Activated T-helper 17 cell treated with anti-CD3 and anti-CD28 coated beads, Interleukin-2, amount 50 U/mL, for 72 hours (primary cell): ENCODE measurements around the gene COMMD4. TPM values are rescaled to one million over a fixed set of nuclear protein-coding genes. Genes with fewer than 3 reads are reported as not detected.
"Not testable (repeated sequence)": the region's sequence is repeated elsewhere in the genome, so short reads cannot be mapped to it uniquely, and the experiment has no call there.

Source experiments
- ATAC-seq: fragments of 150-1000 bp; cut with Tn5 transposase; replicated peaks from 2 replicates; pipeline ENCODE4 v1.10.0; 2021; ENCODE audit warnings: mild to moderate bottlenecking, moderate library complexity
- H3K27ac Mint-ChIP-seq: one replicate; pipeline ENCODE4 v1.8.0; 2022; ENCODE audit warnings: mixed read lengths
- H3K27me3 Mint-ChIP-seq: one replicate; pipeline ENCODE4 v1.8.0; 2022; ENCODE audit warnings: mixed read lengths
- H3K36me3 Mint-ChIP-seq: one replicate; pipeline ENCODE4 v1.8.0; 2022; ENCODE audit warnings: low read depth, mild to moderate bottlenecking, mixed read lengths
- H3K4me1 Mint-ChIP-seq: one replicate; pipeline ENCODE4 v1.8.0; 2022; ENCODE audit warnings: mixed read lengths
- H3K4me3 Mint-ChIP-seq: one replicate; pipeline ENCODE4 v1.8.0; 2022; ENCODE audit warnings: mild to moderate bottlenecking, mixed read lengths
- H3K9me3 Mint-ChIP-seq: one replicate; pipeline ENCODE4 v1.8.0; 2022; ENCODE audit warnings: mixed read lengths
- total RNA-seq, 2 donors: library from RNA; stranded (reverse); gene quantifications; one replicate each; pipeline ENCODE4 v1.2.3, GENCODE V29; 2022

The COMMD4 gene
- total RNA-seq, 2 donors from 2014 or later: 69.9 to 78.9 TPM

GRCh38 chr15:75346796-75347221 is 10.9 kb downstream of the COMMD4 start, which contains the start of gene NEIL1:
TSS of gene NEIL1 (plus strand) at chr15:75347039. CDS start at chr15:75348906, 1,867 bp downstream.
- H3K36me3 Mint-ChIP-seq: peaks cover 12% of the 10 kb centered on the region
- H3K27me3 Mint-ChIP-seq: no peaks in the 10 kb centered on the region
- H3K4me3 Mint-ChIP-seq: peak within 1 kb of the TSS; percentile 90
- H3K4me1 Mint-ChIP-seq: peaks cover 21% of the 10 kb centered on the region
- peak within 1 kb of the TSS; percentile 87 for H3K27ac Mint-ChIP-seq
- ATAC-seq: no peak
- H3K9me3 Mint-ChIP-seq: peaks cover 7% of the 10 kb centered on the region

- peak overlapping the region; percentile 87 for H3K27ac Mint-ChIP-seq
These were observed 11.6 kb downstream of the COMMD4 start for GRCh38 chr15:75347222-75348033.

DNA sequence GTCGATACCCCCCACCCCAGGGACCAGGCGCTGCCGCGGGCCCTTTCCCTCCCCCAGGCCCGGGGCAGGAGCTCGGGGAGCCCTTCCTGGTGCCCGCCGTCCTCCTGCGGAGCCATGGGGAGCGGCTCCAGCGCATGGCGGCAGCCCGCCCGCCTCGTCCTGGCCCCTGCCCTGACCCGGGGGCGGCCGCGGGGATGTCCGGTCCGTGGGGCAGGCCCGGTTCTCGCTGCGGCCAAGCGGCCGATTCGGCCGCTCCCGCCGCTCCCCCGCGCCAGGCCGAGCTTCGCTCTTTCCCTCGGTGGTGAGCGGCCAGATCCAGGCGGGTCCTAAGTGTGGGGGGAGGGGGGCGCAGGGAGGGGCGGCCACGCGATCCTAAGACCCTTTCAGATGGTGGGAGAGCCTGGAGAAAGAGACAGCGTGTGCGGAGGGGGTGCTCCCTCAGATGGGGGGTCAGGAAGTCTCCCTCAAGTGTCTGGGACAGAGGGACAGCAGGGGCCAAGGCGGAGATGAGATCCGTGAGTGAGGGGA is 12.2 kb downstream of the COMMD4 start:
- Mint-ChIP-seq H3K4me3 (peak overlapping the region; percentile 90), H3K4me1 (peaks cover 21% of the 10 kb centered on the region), H3K36me3 (peaks cover 12% of the 10 kb centered on the region), H3K27me3 (no peaks in the 10 kb centered on the region), H3K9me3 (peaks cover 7% of the 10 kb centered on the region), H3K27ac (no peak overlapping the region)
- no peak for ATAC-seq

More at GRCh38 chr15:75347222-75348033, 11.6 kb downstream of the COMMD4 start:
- peak; percentile 65 for ATAC-seq
- Mint-ChIP-seq H3K27me3 (no peaks in the 10 kb centered on the region), H3K4me3 (peak overlapping the region; percentile 90), H3K9me3 (peaks cover 7% of the 10 kb centered on the region), H3K4me1 (peaks cover 21% of the 10 kb centered on the region), H3K36me3 (peaks cover 12% of the 10 kb centered on the region)

- no peak for ATAC-seq
- Mint-ChIP-seq H3K27me3 (no peaks in the 10 kb centered on the region), H3K4me3 (peak overlapping the region; percentile 66), H3K9me3 (peaks cover 7% of the 10 kb centered on the region), H3K27ac (no peak overlapping the region), H3K4me1 (peaks cover 21% of the 10 kb centered on the region), H3K36me3 (peaks cover 12% of the 10 kb centered on the region)
These were observed 12.9 kb downstream of the COMMD4 start for GRCh38 chr15:75348562-75349350.

GRCh38 chr15:75349351-75349669 is 13.4 kb downstream of the COMMD4 start:
- not testable (repeated sequence) for H3K9me3 Mint-ChIP-seq, H3K27me3 Mint-ChIP-seq, ATAC-seq
- Mint-ChIP-seq H3K27ac (peak overlapping the region; percentile 91), H3K4me1 (peaks cover 21% of the 10 kb centered on the region), H3K4me3 (peak overlapping the region; percentile 66), H3K36me3 (peaks cover 12% of the 10 kb centered on the region)

DNA sequence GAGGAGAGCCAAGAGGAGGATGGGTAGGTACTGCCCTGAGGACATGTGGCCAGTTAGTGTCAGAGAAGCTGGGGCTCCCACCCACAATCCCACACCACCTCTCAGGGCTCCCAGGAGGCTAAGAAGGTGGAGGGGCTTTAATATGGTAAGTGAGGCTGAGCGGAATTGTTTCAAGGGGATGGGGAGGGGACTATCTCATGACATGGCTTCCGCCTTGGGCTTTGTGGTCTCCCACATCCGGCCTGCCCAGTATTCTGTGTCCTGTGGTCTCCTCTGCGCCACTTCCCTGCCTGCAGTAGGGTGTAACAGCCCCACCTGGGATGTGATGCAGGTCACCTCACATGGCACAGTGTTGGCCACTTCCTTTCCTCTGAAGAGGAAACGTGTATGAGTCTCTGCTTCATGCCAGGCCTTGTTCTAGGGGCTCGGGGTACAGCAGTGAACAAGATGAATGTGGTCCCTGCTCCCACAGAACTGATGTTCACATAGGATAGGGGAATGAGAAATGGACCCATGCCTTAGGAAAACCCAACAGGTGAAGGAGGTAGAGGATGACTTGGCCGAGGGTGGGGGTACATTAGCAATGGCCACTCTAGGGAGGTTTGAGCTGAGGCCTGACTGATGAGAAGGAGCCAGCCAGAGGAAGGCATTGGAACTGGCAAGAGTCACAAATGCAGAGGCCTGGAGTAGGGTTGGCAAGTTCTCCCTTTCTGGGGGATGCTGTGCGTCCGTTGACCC is 14.2 kb downstream of the COMMD4 start:
- Mint-ChIP-seq H3K4me1 (peaks cover 21% of the 10 kb centered on the region), H3K27me3 (no peaks in the 10 kb centered on the region), H3K9me3 (peaks cover 7% of the 10 kb centered on the region), H3K4me3 (peak overlapping the region; percentile 66), H3K36me3 (peaks cover 12% of the 10 kb centered on the region), H3K27ac (peak overlapping the region; percentile 91)
- peak; percentile 90 for ATAC-seq

GRCh38 chr15:75350601-75351361 is 14.9 kb downstream of the COMMD4 start:
- ATAC-seq: no peak
- H3K9me3 Mint-ChIP-seq: peaks cover 7% of the 10 kb centered on the region
- H3K27ac Mint-ChIP-seq: peak overlapping the region; percentile 91
- peak overlapping the region; percentile 66 for H3K4me3 Mint-ChIP-seq
- no peaks in the 10 kb centered on the region for H3K27me3 Mint-ChIP-seq
- H3K4me1 Mint-ChIP-seq: peaks cover 21% of the 10 kb centered on the region
- peaks cover 16% of the 10 kb centered on the region for H3K36me3 Mint-ChIP-seq

GRCh38 chr15:75352186-75353080 is 16.6 kb downstream of the COMMD4 start:
- H3K27ac Mint-ChIP-seq: no peak overlapping the region
- no peak for ATAC-seq
- H3K9me3 Mint-ChIP-seq: peaks cover 7% of the 10 kb centered on the region
- no peaks in the 10 kb centered on the region for H3K27me3 Mint-ChIP-seq
- H3K4me3 Mint-ChIP-seq: no peak overlapping the region
- peaks cover 23% of the 10 kb centered on the region for H3K36me3 Mint-ChIP-seq
- H3K4me1 Mint-ChIP-seq: peaks cover 16% of the 10 kb centered on the region

- Mint-ChIP-seq H3K27me3 (no peaks in the 10 kb centered on the region), H3K9me3 (peaks cover 7% of the 10 kb centered on the region), H3K27ac (peak overlapping the region; percentile 36), H3K4me3 (no peak overlapping the region), H3K36me3 (peaks cover 32% of the 10 kb centered on the region), H3K4me1 (peaks cover 16% of the 10 kb centered on the region)
- ATAC-seq: no peak
These were observed 17.7 kb downstream of the COMMD4 start for GRCh38 chr15:75353604-75354003.

- no peak for ATAC-seq
- Mint-ChIP-seq H3K27me3 (no peaks in the 10 kb centered on the region), H3K4me3 (no peak overlapping the region), H3K9me3 (peaks cover 7% of the 10 kb centered on the region), H3K4me1 (peaks cover 16% of the 10 kb centered on the region), H3K27ac (no peak overlapping the region), H3K36me3 (peaks cover 35% of the 10 kb centered on the region)
These were observed 18.6 kb downstream of the COMMD4 start for GRCh38 chr15:75354454-75354853.

DNA sequence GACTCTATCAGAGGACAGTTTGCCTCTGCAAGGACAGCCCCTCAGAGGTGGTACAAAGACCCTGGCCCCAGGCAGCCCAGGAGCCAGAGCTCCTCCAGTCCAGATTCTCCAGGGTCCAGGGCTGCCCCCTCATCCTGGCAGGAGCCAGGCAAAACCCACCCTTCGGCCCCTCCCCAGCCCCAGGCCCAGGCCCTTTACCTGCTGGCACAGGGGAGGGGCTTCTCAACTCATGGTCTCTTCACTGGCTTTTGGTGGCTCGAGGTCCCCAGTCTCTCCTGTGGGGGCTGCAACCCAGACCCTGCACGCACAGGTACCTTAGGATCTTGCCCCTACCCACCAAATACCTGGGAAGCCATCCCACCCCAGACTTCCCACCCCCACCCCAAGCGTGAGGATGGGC is 19.5 kb downstream of the COMMD4 start:
- no peak overlapping the region for H3K4me3 Mint-ChIP-seq
- H3K9me3 Mint-ChIP-seq: no peaks in the 10 kb centered on the region
- H3K27me3 Mint-ChIP-seq: no peaks in the 10 kb centered on the region
- peaks cover 7% of the 10 kb centered on the region for H3K4me1 Mint-ChIP-seq
- peaks cover 25% of the 10 kb centered on the region for H3K36me3 Mint-ChIP-seq
- no peak overlapping the region for H3K27ac Mint-ChIP-seq
- no peak for ATAC-seq

DNA sequence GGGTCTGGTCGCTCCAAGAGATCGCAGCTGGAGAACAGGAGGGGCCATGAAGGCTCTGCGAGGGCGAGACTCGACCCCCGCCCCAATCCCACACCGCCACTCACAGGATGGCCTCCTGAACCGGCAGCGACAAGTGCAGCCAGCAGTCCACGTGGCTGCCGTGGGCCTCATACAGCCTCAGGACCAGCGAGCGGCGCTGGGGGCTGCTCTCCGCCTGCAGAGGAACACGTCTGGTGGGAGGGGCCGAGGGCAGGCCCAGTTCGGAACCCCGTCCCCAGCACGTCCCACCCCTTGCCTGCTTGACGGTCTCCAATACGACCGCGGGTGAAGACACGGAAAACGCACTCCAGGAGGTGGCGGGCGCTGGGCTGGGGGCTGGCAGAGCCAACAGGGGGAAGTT is 20.1 kb downstream of the COMMD4 start:
- no peak for ATAC-seq
- H3K9me3 Mint-ChIP-seq: no peaks in the 10 kb centered on the region
- H3K27ac Mint-ChIP-seq: no peak overlapping the region
- H3K27me3 Mint-ChIP-seq: no peaks in the 10 kb centered on the region
- H3K4me3 Mint-ChIP-seq: no peak overlapping the region
- peaks cover under 1% of the 10 kb centered on the region for H3K4me1 Mint-ChIP-seq
- H3K36me3 Mint-ChIP-seq: peaks cover 24% of the 10 kb centered on the region

DNA sequence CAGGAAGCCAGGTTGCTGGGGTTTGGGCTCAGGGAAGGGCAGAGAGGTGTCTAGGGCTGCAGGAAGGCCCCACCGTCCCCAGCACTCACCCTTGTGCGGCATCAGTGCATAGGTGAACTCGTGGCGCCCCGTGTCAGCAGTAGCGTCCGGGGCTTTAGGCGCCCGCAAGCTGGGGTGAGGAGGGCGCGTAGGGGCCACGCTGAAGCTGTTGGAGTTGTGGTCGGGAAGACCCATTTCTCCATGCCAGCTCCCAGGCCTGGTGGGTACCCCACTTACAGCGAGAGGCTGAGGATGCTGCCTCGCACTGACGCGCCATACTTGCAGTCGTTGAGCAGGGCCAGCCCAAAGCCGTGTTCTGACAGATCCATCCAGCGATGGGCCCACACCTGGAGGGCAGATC is 20.7 kb downstream of the COMMD4 start:
- Mint-ChIP-seq H3K4me3 (no peak overlapping the region), H3K36me3 (peaks cover 24% of the 10 kb centered on the region), H3K4me1 (no peaks in the 10 kb centered on the region), H3K9me3 (no peaks in the 10 kb centered on the region), H3K27me3 (no peaks in the 10 kb centered on the region), H3K27ac (no peak overlapping the region)
- ATAC-seq: no peak
